GM19035 (cell line): ENCODE measurements around the gene APOH.
A peak's percentile ranks its signal among the peaks of the same experiment; 100 is the strongest.

Experiments used
- ATAC-seq: cut with Tn5 transposase; IDR thresholded peaks from one replicate; pipeline ENCODE4 v1.9.1; 2021; ENCODE audit not compliant: unreplicated experiment

Gene APOH

GRCh38 chr17:66198242-66198641, 31.0 kb downstream of the APOH start:
- no peak for ATAC-seq

DNA sequence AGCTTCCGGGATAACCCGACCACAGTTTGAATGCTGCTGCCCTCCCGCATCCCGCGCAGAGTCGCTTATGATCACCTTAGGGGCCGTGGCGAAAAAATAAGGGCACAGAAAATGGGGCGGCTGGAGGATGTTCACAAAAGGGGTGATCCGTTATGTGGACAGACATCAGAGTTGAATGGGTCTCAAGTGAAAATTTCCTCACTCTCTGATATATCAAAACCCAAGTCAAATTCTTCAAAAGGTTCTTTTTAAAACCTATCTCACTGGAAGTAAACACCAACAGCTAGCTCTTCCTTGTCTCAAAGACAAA, 36.9 kb downstream of the APOH start:
- peak; percentile 31 for ATAC-seq

GRCh38 chr17:66191593-66192377, 37.4 kb downstream of the APOH start, which contains the start of gene CEP112:
Gene CEP112 (minus strand): TSS chr17:66192133.
- ATAC-seq, result peak; percentile 70

GRCh38 chr17:66190738-66191592, 38.2 kb downstream of the APOH start:
- ATAC-seq, result no peak

- ATAC-seq, result no peak
These were observed 41.5 kb downstream of the APOH start for GRCh38 chr17:66187718-66188117.

- ATAC-seq, result no peak
These were observed 43.4 kb downstream of the APOH start for GRCh38 chr17:66185862-66186261.

DNA sequence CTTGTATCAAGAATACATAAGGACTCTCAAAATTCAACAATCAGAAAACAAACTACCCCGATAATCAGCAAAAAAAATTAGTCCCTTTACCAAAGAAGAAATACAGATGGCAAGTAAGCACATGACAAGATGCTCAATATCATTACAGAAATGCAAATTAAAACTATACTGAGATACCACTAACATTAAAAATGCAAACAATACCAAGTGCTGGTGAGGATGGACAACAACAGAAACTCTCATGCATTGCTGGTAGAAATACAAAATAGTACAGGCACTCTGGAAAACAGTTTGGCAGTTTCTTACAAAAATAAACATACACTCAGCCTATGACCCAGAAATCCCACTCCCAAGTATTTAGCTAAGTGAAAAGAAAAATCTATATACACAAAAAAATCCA, 44.8 kb downstream of the APOH start:
- ATAC-seq, result no peak

- no peak for ATAC-seq
These were observed 45.7 kb downstream of the APOH start for GRCh38 chr17:66183529-66183928.

GRCh38 chr17:66178642-66179041, 50.6 kb downstream of the APOH start:
- no peak for ATAC-seq

DNA sequence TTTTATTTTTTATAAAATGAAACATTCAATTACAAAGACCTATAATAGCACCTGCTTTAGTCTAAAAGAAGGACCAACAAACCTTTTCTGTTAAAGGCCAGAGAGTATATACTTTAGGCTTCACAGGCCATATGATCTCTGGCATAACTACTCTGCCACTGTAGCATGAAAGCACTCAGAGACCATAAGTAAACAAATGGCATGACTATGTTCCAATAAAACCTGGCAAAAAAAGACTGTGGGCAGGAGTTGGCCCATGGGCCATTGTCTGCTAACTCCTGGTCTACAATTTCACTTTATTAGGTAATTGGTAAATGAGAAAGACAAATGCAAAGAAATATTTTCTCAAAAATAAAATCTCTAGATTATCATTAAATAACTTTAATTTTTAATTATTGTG, 52.2 kb downstream of the APOH start:
- no peak for ATAC-seq

DNA sequence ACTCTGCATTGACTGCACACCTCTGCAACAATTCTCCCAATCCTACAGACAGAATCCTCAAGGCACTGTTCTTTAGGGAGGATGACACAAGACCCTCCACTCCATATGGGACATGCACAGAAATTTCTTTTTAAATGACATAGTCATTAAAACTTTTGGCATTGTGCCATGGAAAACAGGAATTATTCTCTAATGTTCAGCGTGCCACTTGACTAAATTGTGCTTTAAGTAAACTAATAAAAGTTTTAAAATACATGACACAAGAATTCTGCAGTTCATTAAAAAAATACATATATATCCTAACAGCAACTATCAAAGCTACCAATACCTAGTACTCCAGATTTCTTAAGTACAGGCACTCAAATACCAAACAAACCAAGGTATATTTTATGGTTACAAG, 53.3 kb downstream of the APOH start:
- no peak for ATAC-seq

- no peak for ATAC-seq
These were observed 56.5 kb downstream of the APOH start for GRCh38 chr17:66172691-66173223.

GRCh38 chr17:66172144-66172543, 57.1 kb downstream of the APOH start:
- no peak for ATAC-seq

GRCh38 chr17:66171692-66172091, 57.5 kb downstream of the APOH start:
- no peak for ATAC-seq

- ATAC-seq, result no peak
These were observed 58.0 kb downstream of the APOH start for GRCh38 chr17:66171172-66171571.

GRCh38 chr17:66169839-66170238, 59.4 kb downstream of the APOH start:
- no peak for ATAC-seq

GRCh38 chr17:66167189-66167815, 61.9 kb downstream of the APOH start:
- no peak for ATAC-seq

GRCh38 chr17:66165537-66166123, 63.6 kb downstream of the APOH start:
- ATAC-seq, result no peak
